HG02840 (cell line): Measurements from ENCODE around the gene SPPL2C.

Experiments
- ATAC-seq: cut with Tn5 transposase; IDR thresholded peaks from one replicate; pipeline ENCODE4 v1.9.1; 2021; ENCODE audit warnings: mild to moderate bottlenecking, moderate library complexity, moderate number of reproducible peaks; ENCODE audit not compliant: unreplicated experiment, low FRiP score

The SPPL2C gene, protein sequence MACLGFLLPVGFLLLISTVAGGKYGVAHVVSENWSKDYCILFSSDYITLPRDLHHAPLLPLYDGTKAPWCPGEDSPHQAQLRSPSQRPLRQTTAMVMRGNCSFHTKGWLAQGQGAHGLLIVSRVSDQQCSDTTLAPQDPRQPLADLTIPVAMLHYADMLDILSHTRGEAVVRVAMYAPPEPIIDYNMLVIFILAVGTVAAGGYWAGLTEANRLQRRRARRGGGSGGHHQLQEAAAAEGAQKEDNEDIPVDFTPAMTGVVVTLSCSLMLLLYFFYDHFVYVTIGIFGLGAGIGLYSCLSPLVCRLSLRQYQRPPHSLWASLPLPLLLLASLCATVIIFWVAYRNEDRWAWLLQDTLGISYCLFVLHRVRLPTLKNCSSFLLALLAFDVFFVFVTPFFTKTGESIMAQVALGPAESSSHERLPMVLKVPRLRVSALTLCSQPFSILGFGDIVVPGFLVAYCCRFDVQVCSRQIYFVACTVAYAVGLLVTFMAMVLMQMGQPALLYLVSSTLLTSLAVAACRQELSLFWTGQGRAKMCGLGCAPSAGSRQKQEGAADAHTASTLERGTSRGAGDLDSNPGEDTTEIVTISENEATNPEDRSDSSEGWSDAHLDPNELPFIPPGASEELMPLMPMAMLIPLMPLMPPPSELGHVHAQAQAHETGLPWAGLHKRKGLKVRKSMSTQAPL

DNA sequence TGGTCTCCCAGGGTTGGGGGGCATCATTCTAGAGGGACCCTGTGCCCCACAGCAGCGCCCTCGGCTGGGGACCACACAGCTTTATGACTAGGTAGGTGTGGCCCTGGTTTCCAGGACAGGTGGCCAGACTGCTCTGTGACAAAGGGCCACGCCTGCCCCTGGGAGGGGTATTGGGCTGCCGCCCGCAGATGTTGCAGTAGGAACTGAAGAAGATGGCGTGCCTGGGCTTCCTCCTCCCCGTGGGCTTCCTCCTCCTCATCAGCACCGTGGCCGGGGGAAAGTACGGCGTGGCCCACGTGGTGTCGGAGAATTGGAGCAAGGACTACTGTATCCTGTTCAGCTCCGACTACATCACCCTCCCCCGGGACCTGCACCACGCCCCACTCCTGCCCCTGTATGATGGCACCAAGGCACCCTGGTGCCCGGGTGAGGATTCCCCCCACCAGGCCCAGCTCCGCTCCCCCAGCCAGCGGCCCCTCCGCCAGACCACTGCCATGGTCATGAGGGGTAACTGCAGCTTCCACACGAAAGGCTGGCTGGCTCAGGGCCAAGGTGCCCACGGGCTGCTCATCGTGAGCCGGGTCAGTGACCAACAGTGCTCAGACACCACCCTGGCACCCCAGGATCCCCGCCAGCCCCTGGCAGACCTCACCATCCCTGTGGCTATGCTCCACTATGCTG lies at the start of gene SPPL2C:
Gene SPPL2C, plus strand, starts transcription at position 187 of the 681 bp plus-strand sequence. Its CDS starts 26 bp downstream, at position 213.
- no peak for ATAC-seq

DNA sequence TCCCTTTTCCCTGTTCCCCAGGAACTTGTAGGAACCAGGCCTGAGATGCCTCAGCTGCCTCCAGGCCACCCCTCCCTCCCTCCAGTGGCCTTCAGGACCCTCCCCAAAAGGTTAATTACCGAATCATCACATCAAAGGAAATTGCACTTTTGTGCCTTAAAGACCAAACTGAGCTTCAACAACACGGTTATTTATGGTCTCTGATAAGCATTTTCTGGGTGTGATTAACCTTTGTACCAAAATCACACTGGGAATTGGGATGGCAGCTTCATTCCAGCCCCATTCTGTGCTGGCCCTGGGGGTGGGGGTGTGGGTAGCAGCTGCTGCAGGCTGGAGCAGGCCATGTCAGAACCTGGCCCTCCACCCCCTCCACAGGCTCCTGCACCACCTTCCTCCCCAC lies 43.9 kb upstream of the SPPL2C start:
- no peak for ATAC-seq

DNA sequence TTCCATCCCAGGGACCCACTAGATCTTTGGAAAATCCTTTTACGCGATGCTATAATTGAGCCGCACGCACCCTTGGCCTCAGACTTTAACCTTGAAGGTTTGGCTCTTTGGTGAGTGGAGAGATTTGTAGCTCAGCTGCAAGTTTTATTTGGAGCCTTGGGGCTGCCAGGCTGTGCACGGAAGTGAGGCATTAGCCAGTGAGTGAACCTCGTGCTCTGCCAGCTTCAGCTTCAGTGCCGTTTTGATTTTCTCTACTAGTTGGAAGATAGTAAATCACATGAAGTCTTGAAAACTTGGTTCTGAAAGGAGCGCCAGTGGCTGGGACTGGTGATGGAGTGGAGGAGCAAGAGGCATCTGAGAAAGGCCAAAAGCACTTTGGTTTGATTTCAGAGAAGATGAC lies 43.3 kb upstream of the SPPL2C start:
- ATAC-seq: no peak

DNA sequence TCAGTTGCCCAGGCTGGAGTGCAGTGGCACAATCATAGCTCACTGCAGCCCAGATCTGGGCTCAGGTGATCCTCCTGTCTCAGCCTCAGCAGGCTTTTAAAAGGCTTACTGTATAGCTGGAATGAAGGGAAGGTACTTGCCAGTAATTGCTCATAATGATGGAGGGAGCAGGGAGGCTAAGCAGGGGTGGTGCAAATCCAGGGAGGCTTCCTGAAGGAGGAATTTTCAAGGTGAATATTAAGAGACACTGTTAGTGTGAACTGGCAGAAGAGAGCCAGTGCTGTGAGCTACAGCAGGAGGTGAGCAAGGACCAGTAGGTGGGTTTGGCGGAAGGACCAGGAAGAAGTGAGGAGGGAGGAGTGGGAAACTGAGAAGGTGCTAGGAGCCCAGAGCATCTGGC lies 35.8 kb upstream of the SPPL2C start:
- ATAC-seq: no peak

DNA sequence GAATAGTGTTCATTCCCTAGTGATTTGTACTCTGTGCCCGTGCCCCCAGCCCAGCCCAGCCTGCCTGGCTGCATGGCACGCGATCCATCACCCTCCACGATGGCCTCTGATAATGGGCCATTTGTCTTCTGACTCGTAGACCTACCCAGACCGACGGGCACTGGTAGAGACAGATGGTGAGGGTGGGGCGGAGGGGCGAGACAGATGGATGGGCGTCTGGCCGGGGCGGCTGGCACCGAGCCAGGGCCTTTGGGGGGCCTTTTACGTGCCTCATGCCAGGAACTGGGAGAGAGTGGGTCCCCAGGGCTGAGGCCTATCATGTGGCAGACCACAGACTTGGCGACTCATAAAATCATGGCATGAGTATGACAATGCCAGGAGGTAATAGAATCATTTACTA lies 35.2 kb upstream of the SPPL2C start:
- no peak for ATAC-seq

DNA sequence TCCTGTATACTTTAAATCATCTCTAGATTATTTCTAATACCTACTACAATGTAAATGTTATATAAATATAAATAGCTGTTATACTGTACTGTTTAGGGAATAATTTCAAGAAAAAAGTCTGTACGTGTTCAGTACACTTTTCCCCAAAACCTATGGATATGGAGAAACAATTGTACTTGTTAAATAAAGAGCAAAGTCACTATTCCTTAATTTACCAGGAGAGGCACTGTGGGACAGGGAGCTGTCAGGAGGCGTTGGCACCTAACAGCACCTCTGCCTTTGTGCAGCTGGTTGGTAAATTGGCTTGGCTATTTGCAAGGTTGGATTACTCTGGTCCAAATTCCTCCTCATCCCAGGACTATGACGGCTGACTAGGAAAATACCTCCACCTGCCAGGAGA lies 32.6 kb upstream of the SPPL2C start:
- ATAC-seq: no peak

DNA sequence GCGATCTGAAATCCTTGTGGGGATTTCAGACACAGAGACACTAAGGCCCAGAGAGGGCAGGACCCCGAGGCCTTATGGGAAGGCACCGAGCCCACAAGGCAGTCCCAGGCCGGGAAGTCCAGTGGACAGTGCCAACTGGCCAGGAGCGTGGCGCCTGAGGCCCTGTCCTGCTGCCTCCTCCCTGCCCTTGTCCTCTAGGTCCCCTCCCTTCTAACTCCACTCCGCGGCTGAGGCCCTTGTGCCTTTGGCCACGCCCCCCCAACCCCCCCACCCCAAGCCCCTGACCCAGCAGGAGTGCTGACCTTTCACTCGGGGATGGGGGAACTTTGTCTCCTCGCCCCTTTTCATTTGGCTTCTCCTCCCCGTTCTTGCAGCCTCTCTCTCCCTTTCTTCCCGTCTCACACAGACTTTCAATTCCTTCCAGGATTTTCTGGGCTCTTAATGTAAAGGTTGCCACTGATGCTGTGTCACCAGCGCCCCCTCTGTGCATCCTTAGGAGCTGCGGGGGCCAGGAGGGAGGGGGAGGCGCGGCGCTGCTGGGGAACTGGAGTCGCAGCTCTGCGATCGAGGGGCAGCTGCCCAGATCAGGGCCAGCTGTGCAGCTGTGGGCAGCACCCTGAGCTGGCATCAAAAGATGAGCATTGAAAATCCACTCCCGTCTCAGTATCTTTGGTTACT lies 31.5 kb upstream of the SPPL2C start:
- no peak for ATAC-seq

DNA sequence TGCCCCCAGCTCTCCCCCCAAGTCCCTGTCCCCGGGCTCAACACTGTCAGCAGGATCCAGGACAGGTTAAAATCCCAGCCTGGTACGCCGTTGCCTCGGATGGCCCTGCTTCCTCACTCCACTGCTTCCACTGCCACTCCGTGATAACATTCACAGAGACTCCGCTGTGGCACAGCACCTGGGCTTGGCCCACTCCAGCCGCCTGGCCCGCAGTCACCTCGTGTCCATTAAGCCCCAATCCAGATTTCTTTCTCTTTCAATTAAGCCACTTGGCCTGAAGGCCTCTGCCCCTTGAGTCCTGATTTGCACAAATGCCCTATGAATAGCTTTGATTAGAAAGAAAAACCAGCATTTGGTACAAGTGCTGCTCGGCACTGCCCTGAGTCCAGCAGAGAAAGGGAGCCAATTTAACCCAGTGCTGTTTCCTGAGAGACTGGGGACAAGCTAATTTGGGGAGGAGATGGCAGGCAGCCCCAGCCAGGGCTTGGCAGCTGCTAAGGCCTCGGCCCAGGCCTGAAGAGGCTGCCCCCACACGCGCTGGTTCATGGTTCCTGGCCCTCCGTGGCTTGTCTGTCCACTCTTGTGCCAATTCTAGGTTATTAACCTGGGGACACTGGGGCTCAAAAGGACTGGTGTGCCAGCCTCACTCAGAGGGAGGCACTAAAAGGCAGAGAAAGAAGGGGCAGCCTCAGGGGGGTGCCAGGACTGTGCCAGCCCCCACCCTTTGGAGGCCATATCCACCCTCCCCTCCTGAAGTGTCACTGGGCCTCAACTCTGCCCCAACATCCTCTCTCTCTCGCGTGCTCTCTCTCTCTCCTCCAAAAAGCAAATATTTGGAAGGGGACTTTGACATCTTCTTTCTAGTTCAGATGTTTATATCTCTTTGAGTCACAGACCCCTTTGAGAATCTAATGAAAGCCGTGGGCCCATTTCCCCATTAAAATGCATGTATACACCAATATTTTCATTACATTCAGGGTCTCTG lies 29.8 kb upstream of the SPPL2C start:
- ATAC-seq: no peak

DNA sequence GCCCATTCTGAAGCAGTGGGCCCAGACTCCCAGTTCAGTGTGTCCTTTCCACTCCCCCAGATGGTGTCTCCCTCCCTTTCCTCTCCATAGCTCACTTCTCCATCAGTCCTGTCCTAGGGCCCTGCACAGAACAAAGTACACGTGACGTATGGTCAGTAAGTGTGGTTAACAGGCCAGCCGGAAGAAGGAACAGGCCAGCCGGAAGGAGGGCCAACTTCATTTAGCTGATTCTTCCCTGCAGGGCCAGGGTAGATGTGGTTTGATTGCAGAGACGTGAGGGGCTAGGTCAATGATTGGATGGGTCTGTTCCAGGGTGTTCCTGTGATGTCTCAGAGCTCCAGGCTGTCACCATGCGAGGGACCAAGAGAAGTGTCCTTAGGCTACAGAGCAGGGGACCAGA lies 28.9 kb upstream of the SPPL2C start:
- no peak for ATAC-seq

DNA sequence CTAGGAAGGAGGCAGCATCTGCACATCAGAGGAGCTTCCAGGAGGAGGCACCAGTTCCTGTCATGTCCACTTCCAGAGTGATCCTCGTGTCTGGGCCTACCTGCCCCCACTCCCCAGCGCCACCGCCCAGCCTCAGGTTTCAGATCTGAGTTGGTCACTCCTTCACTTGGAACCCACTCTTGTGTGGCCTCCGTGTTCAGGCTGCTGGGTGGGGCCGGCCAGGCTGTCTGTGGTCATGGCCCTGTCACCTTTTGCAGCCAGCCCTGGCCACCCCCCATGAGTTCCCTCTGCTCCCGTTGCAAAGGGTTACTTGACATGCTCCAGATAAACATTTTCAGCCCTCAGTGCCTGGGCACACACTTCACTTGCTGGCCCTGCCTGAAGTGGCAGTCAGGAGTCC lies 26.6 kb upstream of the SPPL2C start:
- no peak for ATAC-seq

DNA sequence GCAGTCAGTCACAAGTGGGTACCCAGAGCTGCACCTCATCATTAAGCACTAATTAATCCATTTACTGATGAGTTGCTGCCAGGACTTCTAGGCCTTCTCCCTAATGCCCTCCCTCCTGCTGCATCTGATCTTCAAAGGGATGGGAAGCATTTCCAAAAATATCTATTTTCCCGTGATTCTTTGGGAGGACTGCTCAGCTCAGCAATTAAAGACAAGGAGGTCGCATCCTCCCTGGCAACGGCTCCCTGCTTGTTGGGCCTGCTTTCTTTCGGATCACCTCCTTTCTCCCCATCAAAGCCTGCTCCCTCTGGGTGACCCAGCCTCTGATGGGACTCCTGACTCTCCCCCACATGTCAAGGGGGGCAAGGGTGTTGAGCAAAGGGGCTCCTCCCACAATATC lies 26.0 kb upstream of the SPPL2C start:
- ATAC-seq: no peak

DNA sequence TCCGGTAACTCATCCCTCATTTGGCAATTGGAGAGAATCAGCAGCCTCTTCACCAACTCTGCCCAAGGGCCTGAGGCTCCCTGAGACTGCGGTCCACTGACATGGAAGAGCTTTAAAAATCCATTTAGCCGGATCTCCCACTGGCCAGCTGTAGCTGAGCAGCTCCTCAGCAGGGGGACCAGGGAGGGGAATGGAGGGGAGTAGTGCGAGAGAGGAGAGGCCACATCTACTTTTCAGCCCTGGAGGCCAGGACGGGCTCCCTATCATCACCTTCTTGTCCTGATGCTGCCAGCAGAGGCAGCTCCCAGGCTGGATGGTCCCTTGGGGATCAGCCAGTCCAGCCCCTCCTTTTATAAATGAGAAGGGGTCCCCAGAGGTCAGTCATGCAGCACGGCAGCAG lies 25.0 kb upstream of the SPPL2C start:
- no peak for ATAC-seq

DNA sequence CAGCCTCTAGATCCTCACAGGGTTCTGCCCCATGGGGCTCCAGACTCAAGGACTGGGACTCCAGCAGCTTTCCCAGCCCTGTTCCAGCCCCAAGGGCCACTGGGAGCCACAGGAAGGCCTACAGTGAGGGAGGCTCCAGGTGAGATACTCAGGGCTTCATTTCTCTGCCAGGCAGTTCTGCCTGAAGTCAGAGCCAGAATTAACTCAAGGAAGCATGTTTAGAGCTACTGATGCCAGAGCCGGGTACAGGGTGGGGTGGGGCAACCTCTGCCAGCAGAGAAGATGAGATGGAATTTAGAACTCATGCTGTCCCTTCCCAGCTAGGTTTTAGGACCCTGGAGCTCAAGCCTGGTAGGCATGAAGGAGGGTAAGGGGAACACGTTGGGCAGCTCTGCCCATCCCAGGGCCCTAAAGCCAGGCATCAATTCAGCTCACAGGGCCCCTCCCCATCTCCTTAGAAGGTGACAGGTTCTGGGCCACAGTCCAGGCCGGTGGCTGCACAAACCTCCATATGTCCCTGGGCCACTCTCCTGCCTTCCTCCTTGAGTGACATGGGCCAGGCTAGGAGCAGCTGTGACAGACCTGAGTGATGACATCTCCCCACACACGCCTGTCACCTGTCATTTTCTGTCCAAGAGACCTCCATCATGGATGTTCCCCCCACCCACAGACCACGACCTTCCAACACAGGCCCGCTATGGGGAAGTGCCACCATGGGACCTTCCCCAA lies 24.5 kb upstream of the SPPL2C start:
- no peak for ATAC-seq

DNA sequence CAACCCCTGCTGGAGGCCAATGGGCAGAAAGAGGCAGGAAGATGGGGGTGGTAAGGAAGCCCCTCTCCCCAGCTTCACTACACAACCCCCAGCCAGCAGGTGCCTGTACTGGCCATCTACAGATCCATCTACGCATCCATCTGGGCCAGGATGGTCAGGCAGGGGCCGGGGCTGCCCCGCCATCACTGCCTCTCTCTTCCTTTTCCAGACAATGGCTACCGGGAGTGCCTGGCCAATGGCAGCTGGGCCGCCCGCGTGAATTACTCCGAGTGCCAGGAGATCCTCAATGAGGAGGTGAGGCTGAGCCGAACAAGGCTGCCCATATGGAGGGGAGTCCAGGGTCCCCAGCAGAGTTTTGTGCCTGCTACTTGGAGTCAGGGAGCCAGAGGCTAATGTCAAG lies 23.5 kb upstream of the SPPL2C start:
- no peak for ATAC-seq

DNA sequence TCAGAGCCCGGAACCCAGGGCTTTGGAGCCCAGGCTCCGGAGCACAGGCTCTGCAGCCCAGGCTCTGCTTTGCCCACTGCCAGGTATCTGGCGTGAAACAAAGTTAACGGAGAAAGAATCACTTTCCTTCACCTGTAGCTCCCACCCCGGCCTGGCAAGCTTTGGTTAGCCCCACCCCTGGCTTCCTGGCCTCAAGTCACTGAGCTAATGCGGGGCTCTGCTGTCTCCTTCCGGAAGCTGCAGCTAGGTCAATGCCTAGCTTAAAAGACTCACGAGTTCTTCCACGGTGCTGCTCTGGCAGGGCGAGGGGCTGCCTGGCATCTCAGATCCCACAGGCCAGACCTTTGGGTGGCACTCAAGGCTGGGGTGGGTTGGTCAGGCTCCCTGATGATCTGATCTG lies 21.1 kb upstream of the SPPL2C start:
- ATAC-seq: no peak

DNA sequence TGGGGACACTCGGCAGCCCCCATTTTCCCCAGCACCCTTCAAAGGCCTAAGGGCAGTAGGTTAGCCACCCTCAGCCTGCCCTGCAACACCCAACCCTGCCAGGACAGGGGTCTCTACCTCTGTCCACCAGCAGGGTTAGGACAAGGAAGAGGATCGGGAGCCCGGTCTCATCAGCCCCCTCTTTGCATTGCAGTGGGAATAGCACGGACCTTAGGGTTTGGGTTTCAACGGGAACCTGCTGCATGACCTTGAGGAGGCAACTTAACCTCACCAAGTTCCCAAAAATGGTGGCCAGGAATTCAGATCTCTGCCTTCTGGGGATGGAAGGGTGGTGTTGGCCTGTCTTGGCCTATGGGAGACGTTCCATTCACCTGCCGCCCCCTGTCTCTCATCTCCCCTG lies 20.2 kb upstream of the SPPL2C start:
- ATAC-seq: no peak

DNA sequence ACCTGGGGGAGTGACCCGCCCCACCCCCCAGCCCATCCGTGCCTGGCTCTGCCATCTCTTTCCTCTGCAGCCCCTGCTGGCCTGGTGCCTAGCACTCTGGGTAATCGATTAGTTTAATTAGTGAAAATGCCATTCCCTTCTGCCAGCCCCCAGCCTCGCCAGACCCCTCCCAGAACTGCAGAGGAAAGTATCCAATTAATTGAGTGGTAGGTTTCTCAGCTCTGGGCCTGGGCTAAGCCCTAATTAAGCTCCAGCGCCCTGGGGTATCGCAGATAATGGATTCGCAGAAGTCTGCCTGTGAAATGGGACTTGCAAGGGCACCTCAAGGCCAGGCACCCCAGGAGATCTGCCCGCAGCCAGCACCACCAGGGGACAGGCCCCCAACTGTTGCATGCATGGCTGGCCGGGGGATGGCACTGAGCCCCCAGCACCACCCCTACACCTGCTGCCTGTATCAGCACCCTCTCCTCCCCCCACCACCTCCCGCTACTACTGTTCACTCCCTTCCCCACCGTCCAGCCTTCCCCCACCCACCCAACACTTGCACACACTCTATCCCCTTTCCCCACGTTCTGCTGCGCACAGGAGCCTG lies 19.7 kb upstream of the SPPL2C start:
- no peak for ATAC-seq

DNA sequence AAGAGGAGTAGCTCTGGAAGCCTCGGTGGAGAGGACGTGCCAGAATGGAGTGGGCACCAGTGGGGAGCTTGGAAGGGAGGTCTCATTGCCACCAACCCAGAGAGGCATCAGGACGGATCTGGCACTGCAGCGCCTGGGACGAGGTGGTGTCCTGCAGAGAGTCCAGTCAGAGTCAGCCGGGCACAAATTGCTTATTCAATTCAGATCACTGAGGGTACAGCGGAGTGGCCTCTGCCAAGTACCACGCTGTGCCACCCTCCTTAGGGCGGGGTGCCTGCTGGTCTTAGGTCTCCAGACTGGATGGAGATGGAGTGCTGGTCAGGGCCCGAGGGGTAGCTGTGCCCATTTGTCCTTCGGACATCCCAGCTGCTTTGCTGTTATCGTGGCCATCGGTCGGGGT lies 18.9 kb upstream of the SPPL2C start:
- ATAC-seq: no peak
